Fibroblast of lung (primary cell): ENCODE data around the gene SEMA6B.

Experiments used
- EZH2 ChIP-seq: IDR thresholded peaks from 2 replicates; pipeline ENCODE4 v1.5.1; 2012; ENCODE audit warnings: low read length, control low read depth, mild to moderate bottlenecking; ENCODE audit errors: missing control alignments
- TF ChIP-seq, protein P1 (sequence below), 2 donors: IDR thresholded peaks in 1 of 2; conservative IDR thresholded peaks in 1 of 2; 1 replicate in 1 of 2; 2 replicates in 1 of 2; pipeline ENCODE4 v1.5.1; 2011 to 2012; ENCODE audit warnings: low read length in 2 of 2, control low read depth in 1 of 2, inconsistent platforms in 1 of 2, low read depth in 1 of 2, mild to moderate bottlenecking in 1 of 2

DNA sequence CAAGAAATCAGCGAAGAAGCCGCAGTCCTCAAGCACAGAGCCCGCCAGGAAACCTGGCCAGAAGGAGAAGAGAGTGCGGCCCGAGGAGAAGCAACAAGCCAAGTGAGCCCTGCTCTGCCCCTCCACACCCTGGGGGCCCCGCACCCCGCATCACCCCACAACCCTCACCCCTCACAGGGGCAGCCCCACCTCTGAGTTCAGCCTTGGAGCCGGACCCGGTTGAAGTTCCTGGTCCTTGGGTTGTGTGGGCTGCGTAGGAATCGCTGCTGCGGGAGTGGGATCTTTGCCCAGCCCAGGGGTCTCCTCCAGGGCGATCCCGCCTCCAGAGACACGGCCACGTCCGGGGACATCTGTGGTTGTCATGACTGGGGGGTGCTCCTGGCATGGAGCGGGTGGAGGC lies 63.2 kb downstream of the SEMA6B start:
- TF ChIP-seq, protein P1, sequence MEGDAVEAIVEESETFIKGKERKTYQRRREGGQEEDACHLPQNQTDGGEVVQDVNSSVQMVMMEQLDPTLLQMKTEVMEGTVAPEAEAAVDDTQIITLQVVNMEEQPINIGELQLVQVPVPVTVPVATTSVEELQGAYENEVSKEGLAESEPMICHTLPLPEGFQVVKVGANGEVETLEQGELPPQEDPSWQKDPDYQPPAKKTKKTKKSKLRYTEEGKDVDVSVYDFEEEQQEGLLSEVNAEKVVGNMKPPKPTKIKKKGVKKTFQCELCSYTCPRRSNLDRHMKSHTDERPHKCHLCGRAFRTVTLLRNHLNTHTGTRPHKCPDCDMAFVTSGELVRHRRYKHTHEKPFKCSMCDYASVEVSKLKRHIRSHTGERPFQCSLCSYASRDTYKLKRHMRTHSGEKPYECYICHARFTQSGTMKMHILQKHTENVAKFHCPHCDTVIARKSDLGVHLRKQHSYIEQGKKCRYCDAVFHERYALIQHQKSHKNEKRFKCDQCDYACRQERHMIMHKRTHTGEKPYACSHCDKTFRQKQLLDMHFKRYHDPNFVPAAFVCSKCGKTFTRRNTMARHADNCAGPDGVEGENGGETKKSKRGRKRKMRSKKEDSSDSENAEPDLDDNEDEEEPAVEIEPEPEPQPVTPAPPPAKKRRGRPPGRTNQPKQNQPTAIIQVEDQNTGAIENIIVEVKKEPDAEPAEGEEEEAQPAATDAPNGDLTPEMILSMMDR (conservative IDR thresholded peaks at IDR 0.05 in 1 of 2, IDR thresholded peaks at IDR 0.05 in 1 of 2; ENCODE audit: low read depth in 1 of 2, low read length in 2 of 2): no peak
- no peak for TF ChIP-seq EZH2
